Right kidney (tissue), 1 donor: Measurements from ENCODE around the gene THTPA.

Experiments used
- DNase-seq: peaks from one replicate; pipeline ENCODE4 v3.0.0-alpha.2; 2016

THTPA gene

DNA sequence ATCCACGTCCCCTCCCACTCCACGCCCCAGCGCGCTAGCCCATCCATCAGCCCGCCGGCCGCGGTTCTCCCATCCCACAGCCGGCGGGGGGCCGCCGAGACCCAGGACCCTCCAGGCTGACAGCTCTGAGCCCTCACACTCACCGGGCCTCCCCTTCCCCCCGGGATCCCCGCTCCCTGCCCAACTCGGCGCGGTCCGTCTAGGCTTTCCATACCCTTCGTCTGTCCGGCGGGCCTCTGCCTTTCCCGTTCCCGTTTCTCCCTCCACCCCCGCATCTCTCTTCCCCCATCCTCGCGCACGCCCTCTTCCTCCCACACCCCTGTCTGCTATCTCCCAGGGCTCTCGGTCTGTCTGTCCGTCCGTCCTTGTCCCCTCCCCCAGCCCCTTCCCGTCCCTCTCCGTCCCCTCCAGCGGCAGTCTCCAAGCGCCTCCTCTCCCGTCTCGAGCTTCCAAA is 5.2 kb upstream of the THTPA start:
- peak; percentile 63 for DNase-seq

DNA sequence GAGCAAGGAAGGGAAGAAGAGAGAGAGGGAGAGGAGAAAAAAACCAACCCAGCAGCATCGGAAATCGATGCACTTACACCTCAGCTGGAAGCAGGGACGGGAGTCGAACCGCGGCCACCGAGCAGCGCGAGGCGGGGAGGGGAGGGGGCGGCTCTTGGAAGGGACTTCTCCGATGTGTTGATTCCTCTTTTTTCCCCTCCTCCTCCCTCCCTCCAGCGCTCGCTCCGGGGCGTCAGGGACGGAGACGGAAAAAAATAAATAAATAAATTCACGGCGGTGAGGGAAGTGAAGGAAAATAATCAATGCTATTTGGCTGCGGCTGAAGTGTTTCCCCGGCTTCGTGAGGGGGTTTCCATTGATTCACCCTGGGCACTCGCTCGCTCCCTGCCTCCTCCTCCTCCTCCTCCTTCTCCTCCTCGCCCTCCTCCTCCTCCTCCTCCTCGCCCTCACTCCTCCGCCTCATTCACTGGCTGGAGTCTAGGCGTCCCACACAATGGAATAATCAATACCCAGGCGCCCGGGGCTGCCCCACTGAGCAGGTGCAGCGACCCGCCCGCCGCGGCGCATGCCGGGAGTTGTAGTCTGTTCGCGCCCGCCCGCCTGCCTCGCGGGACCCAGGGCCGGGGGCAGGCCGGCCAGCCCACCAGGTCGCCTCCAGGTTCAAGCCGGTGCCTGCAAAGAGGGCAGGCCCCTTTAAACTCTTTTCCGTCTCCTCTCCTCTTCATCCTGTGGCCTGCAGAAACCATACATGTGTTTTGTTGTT is 4.6 kb upstream of the THTPA start, which contains the start of gene ZFHX2:
Gene ZFHX2, minus strand, starts transcription at position 500 of the 763 bp plus-strand sequence. CDS start 16,440 bp downstream, outside the sequence.
- DNase-seq = peak; percentile 81

DNA sequence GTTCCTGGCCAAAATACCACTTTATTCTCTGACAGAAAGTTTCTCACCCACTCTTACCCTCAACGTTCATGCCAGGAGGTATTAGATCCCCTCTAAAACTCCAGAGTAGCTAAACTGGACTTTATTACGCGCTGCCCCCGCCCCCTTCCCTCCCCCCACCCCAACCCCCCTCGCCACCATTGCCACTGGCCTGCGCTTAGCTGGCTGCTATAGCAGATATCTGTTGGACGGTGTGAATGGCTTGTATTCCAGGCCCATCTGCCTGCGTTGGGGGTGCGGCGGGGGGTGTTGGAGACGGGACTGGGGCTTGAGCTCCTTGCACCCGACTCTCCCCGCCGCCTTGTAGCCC is 564 bp upstream of the THTPA start:
- no peak for DNase-seq

DNA sequence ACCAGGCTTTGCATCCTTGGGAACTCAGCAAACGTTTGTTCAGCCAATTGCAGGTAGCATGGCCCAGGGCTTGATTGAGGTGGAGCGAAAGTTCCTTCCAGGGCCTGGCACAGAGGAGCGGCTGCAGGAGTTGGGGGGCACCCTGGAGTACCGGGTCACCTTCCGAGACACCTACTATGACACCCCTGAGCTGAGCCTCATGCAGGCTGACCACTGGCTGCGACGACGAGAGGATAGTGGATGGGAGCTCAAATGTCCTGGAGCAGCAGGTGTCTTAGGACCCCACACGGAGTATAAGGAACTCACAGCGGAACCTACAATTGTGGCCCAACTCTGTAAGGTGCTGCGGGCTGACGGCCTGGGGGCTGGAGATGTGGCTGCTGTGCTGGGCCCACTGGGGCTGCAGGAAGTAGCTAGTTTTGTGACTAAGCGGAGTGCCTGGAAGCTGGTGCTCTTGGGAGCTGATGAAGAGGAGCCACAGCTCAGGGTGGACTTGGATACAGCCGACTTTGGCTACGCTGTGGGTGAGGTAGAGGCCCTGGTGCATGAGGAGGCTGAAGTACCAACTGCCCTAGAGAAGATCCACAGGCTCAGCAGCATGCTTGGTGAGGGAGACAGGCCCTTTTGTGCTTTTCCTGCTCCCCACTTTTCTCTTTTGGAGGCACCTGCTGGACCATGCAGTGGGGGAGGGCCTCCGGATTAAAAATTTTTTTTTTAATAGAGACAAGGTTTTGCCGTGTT is 799 bp downstream of the THTPA start:
- DNase-seq = no peak

DNA sequence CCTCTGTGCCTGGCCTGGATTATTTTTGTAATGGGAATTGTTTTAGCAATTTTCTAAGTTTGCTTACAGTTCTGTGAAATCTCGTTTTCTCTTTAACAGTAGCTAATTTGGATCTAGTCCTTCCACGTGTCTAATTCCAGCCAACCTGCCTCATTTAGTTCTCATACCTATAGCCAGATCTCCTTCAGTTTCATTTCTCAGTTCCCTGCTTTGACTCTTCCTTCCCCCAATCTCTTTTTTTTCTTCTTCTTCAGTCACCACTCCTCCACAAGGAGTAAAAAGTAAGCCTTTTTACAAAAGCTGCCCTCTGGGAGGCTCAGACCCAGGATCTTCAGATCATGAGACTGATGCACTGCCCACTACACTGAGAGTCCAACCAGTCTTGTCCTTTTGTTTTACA is 1.4 kb downstream of the THTPA start:
- DNase-seq = no peak

DNA sequence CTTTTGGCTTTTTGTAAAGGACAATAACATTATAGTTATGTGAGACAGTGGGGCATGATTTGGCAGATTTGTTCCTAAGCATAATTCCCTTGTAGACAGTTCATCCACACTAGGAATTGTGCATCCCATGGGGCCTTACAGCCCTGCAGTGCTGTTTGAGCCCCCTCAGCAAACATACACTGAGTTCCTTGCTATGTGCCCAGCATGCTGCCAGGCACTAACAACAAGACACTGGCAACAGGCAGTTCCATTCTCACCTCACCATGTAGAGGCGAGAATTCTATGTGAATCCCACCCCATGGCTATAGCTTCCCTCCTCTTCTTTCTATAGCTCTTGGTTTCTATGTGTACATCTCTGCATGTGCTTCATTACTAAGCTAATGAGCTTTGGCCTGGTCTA is 1.9 kb downstream of the THTPA start:
- DNase-seq = no peak

DNA sequence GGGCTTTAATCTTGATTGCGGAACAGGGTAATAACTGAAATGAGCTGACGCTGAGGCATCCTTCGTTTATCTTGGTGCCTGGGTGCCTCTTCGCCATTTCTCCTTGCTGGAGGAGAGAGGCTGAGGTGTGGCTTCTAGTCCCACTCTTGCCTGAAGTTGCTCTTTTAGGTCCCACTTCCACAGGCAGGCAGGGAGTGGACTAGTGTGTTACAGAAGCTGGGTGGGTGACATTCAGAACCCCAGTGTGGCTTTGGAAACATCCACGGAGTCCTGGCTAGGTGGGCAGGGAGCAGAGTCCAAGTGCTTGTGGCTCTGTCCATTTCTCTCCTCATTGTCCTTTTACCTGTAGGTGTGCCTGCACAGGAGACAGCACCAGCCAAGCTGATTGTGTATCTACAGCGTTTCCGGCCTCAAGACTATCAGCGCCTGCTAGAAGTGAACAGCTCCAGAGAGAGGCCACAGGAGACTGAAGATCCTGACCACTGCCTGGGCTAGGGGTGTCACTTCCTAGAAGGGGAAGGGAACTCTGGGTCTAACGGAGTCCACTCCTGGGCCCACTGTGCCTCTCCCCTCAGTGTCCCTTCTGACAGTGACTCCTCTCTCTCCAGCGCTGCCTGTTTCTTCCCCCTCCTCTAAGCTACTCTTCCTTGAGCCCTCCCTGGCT is 2.4 kb downstream of the THTPA start:
- DNase-seq = no peak

GRCh38 chr14:23559010-23559925 is 3.2 kb downstream of the THTPA start:
- DNase-seq = no peak

DNA sequence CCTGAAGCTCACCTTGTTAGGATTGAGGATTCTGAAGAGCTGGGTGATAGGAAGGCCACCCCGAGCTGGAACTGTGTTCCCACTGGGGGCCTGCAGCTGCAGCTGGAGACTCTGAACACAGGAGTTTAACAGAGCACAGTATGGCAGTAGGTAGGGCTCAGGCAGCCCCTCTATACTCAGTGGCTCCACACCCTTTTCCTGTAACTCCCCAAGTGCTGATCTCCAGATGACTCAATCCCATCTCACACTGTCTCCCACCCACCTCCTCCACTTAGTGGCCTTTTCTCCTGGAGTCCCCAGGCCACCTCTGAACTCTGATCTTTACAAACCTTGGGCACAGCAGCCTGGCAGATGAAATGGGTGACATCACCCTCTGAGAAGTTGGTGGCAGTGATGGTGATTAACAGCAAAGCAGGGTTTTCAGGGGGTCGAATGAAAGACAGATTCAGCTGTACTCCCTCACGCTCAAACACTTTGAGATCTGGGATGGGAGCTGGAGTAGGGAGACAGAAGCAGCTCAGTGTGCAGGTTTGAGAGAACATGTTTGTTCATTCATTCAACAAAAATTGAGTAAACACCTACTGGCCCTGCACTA is 4.0 kb downstream of the THTPA start:
- no peak for DNase-seq

DNA sequence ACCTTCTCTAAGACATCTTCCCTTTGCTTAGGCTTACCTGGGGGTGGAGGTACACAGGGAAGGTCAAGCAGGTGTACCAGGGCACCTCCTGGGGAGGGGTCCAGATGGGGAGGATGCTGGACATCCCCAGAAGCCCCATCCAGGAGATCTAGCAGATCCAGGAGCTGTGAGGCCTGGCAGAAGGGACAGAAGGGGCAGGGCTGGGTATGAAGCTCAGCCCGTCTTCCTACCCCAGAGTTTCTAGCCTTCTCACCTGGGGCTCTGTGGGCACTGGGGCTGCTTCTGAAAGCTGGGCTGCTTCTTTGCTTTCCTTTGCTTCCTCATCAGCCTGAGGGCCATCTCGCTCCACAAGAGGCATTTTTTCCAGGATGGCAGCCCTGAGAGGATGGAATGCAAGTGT is 5.2 kb downstream of the THTPA start:
- no peak for DNase-seq

DNA sequence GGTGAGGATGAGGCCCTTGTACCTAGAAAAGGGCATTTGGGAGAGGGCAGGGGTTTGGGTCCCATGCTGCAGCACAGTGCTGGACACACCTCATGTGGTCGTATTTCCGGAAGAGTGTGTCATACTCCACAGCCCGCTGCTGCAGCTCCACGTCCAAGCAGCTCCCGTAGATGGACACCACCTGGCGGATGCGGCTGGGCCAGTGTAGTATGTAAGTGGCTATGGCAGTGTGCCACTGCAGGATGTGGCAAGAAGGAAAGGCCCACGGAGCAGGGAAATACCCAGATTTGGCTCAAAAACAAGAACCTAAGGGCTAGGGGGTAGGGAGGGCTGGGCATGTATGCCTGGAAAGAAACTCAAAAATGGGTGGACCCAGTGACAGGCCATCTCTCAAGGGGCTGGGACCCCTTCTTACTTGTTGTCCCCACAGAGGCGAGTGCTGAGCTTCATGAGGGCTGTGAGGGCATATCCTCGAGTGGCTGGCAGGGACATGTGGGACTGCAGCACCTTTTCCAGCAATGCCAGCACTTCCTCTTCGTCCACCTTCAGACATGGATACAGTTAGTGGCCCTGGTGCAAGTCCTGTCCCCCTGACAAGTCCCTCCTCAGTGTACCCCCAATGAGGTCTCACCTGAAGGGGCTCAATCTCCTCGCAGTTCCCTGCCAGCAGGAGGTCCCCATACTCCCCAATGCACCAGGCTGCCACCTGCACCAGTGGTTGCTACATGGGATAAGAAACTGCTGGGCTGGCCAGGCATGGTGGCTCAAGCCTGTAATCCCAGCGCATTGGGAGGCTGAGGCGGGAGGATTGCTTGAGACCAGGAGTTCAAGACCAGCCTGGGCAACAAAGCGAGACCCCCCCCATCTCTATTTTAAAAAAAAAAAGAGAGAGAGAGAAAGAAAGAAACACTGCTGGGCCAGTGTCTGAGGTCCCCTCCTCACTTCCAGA is 6.1 kb downstream of the THTPA start:
- no peak for DNase-seq

GRCh38 chr14:23562822-23563472 is 6.9 kb downstream of the THTPA start:
- no peak for DNase-seq

DNA sequence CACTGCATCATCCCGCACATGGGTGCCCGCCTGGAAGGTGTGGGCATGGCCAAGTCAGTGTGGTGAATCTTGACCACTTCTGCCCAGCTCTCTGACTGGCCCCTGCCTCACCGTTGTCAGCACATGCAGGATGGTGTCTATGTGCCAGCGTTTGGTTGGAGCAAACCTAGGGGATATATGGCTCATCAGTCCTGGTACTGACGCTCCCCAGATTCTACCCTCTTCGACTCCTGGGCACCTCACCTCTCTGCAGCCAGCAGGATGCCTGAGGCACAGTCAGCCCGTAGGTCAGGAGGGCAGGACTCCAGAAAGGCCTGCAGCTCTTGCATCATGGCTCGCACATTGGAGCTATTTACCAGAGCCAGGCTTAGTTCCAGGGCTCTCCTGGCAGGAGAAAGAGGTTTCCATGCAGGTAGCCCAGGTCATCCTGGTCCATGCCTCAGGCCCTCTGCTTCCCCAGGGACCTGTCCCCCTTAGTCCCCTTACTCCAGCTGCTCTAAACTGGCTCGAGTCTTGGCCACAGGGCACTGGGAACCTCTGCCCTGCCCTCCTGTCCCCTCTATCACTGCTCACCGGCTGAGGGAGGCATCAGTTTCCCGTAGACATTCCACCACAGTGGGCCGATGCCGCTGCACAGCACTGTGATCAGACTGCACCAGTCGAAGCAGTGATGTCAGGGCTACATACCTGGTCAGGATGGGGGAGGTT is 7.6 kb downstream of the THTPA start:
- DNase-seq = no peak

GRCh38 chr14:23564181-23564812 is 8.2 kb downstream of the THTPA start:
- DNase-seq = no peak

GRCh38 chr14:23564876-23565275 is 8.8 kb downstream of the THTPA start:
- DNase-seq = no peak

- DNase-seq = no peak
Observed at GRCh38 chr14:23565626-23566025, 9.6 kb downstream of the THTPA start.

DNA sequence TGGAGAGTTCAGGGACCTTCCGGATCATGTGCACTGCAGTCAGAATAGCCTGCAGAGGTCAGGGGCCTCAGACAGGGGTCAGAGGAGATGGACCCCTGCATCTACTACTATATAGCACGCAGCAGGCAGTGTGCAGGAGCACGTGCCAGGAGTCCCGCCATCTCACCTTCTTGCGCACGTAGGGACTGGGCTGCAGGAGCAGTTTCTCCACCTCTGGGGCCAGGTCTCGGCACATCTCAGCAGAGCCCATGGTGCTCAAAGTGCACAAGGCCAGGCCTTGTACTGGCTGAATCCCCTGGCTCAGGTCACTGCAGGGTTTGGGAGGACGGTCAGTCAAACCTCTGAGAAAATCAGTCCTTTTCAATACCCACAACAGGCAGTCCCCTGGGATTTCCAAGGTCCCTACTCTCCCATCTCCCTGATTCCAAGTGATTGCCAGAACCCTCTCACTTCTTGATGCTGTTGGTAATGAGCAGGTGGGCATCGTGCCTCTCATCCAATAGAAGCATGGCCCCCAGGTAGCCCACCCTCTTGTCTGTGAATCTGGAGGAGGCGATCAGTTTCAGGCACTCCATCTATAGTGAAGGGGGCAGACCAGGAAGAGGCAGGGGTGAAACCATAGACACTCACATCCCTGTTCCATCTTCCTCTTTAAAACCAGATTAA is 10.2 kb downstream of the THTPA start:
- no peak for DNase-seq

GRCh38 chr14:23566778-23567185 is 10.7 kb downstream of the THTPA start:
- no peak for DNase-seq
